GM19025 (cell line): ENCODE data around the gene ZNF331.
"Not testable (repeated sequence)": the region's sequence is repeated elsewhere in the genome, so short reads cannot be mapped to it uniquely, and the experiment has no call there.

ENCODE experiments used
- ATAC-seq: cut with Tn5 transposase; IDR thresholded peaks from one replicate; pipeline ENCODE4 v1.9.1; 2021; ENCODE audit warnings: mild to moderate bottlenecking, low read depth, moderate library complexity; ENCODE audit not compliant: unreplicated experiment

Gene ZNF331

GRCh38 chr19:53537521-53538377 lies at the start of gene ZNF331:
Gene ZNF331 (plus strand): TSS chr19:53538145. CDS start chr19:53569377, 31,232 bp downstream.
- peak; percentile 56 for ATAC-seq

- no peak for ATAC-seq
These were observed 45.8 kb upstream of the ZNF331 start for GRCh38 chr19:53492153-53492552.

GRCh38 chr19:53497311-53498023 lies 40.5 kb upstream of the ZNF331 start:
- not testable (repeated sequence) for ATAC-seq

GRCh38 chr19:53498024-53498395 lies 39.9 kb upstream of the ZNF331 start:
- ATAC-seq, result not testable (repeated sequence)

- ATAC-seq, result not testable (repeated sequence)
These were observed 34.8 kb upstream of the ZNF331 start for GRCh38 chr19:53503151-53503550.

GRCh38 chr19:53503671-53504364 lies 34.1 kb upstream of the ZNF331 start:
- not testable (repeated sequence) for ATAC-seq

- not testable (repeated sequence) for ATAC-seq
These were observed 33.6 kb upstream of the ZNF331 start for GRCh38 chr19:53504365-53504703.

GRCh38 chr19:53504885-53505284 lies 33.1 kb upstream of the ZNF331 start:
- no peak for ATAC-seq

- ATAC-seq, result no peak
These were observed 31.2 kb upstream of the ZNF331 start for GRCh38 chr19:53506728-53507127.

GRCh38 chr19:53507523-53508442 lies 30.2 kb upstream of the ZNF331 start:
- no peak for ATAC-seq

GRCh38 chr19:53509443-53509842 lies 28.5 kb upstream of the ZNF331 start:
- ATAC-seq, result no peak

- ATAC-seq, result no peak
These were observed 28.1 kb upstream of the ZNF331 start for GRCh38 chr19:53509845-53510244.

GRCh38 chr19:53511357-53511756 lies 26.6 kb upstream of the ZNF331 start:
- ATAC-seq, result no peak

- no peak for ATAC-seq
These were observed 26.0 kb upstream of the ZNF331 start for GRCh38 chr19:53511933-53512374.

- ATAC-seq, result not testable (repeated sequence)
These were observed 22.9 kb upstream of the ZNF331 start for GRCh38 chr19:53515047-53515446.

- ATAC-seq, result no peak
These were observed 20.7 kb upstream of the ZNF331 start for GRCh38 chr19:53517114-53517741.

- ATAC-seq, result no peak
These were observed 19.8 kb upstream of the ZNF331 start for GRCh38 chr19:53518121-53518520.

- ATAC-seq, result no peak
These were observed 19.2 kb upstream of the ZNF331 start for GRCh38 chr19:53518716-53519115.

- ATAC-seq, result no peak
These were observed 18.5 kb upstream of the ZNF331 start for GRCh38 chr19:53519446-53519845.

GRCh38 chr19:53520163-53520546 lies 17.8 kb upstream of the ZNF331 start:
- ATAC-seq, result no peak
